IMR-90 (cell line): ENCODE measurements around the gene KRT32. TPM values are rescaled to one million over a fixed set of nuclear protein-coding genes. Genes with fewer than 3 reads are reported as not detected.
A peak's percentile ranks its signal among the peaks of the same experiment; 100 is the strongest.

ENCODE experiments used
- ATAC-seq: fragments of 200-7000 bp; cut with Tn5 transposase; 2 replicates; pipeline ENCODE4 v1.9.1; 2020; ENCODE audit warnings: low read depth, mild to moderate bottlenecking, moderate library complexity
- BruUV-seq: library from RNA; stranded (reverse); fragments of 400-500 nt; replicated peaks from 2 replicates; lab custom pipeline; 2021; lab: Mats Ljungman, UMichigan
- CTCF ChIA-PET: fragments of 300-600 bp; formaldehyde crosslinking; extraction: SDS; loops from one replicate; lab custom pipeline; 2021; ENCODE audit warnings: antibody characterized with exemption; lab: Yijun Ruan, JAX
- POLR2A ChIA-PET: fragments of 300-600 bp; sonication (Branson Sonifier 250); formaldehyde crosslinking; loops from one replicate; lab custom pipeline; 2022; ENCODE audit warnings: antibody characterized with exemption; ENCODE audit not compliant: unreplicated experiment; lab: Charles Lee
- DNase-seq: peaks from one replicate; pipeline ENCODE4 v3.0.0; 2013
- H2AFZ ChIP-seq: replicated peaks from 2 replicates; pipeline ENCODE3; 2013; ENCODE audit warnings: low read length, mild to moderate bottlenecking; ENCODE audit not compliant: poor library complexity
- H2AK5ac ChIP-seq: 2 replicates; pipeline ENCODE4 v1.6.1; 2013; ENCODE audit warnings: low read depth, low read length, inconsistent platforms
- H2AK9ac ChIP-seq: replicated peaks from 2 replicates; pipeline ENCODE3; 2013; ENCODE audit warnings: mild to moderate bottlenecking, low read depth, low read length, moderate library complexity; ENCODE audit not compliant: poor library complexity
- H2BK120ac ChIP-seq: 2 replicates; pipeline ENCODE4 v1.6.1; 2013; ENCODE audit warnings: low read depth, low read length, inconsistent platforms
- H2BK15ac ChIP-seq: 3 replicates; pipeline ENCODE4 v1.6.1; 2013; ENCODE audit warnings: low read depth, low read length, inconsistent platforms
- H2BK20ac ChIP-seq: 2 replicates; pipeline ENCODE4 v1.6.1; 2013; ENCODE audit warnings: low read depth, mild to moderate bottlenecking, inconsistent platforms, low read length, moderate library complexity
- H2BK5ac ChIP-seq: 2 replicates; pipeline ENCODE4 v1.6.1; 2013; ENCODE audit warnings: mild to moderate bottlenecking, low read depth, low read length, inconsistent platforms; ENCODE audit not compliant: poor library complexity, severe bottlenecking
- H3K14ac ChIP-seq: replicated peaks from 2 replicates; pipeline ENCODE4 v1.6.1; 2013; ENCODE audit warnings: low read depth, low read length, inconsistent platforms
- H3K18ac ChIP-seq: 2 replicates; pipeline ENCODE4 v1.6.1; 2013; ENCODE audit warnings: low read depth, low read length, control low read depth
- H3K23ac ChIP-seq: 2 replicates; pipeline ENCODE4 v1.6.1; 2013; ENCODE audit warnings: low read depth, low read length, inconsistent platforms
- H3K27ac ChIP-seq: 2 replicates; pipeline ENCODE4 v1.5.1; 2013; ENCODE audit warnings: mild to moderate bottlenecking, control low read depth, low read length; ENCODE audit not compliant: insufficient read depth
- H3K27me3 ChIP-seq: 2 replicates; pipeline ENCODE4 v1.6.1; 2013; ENCODE audit warnings: low read length; ENCODE audit not compliant: control insufficient read depth, insufficient read depth
- H3K36me3 ChIP-seq: 2 replicates; pipeline ENCODE4 v1.6.1; 2013; ENCODE audit warnings: low read length, mixed read lengths; ENCODE audit not compliant: control insufficient read depth, insufficient read depth
- H3K4ac ChIP-seq: 2 replicates; pipeline ENCODE4 v1.6.1; 2013; ENCODE audit warnings: low read depth, low read length, inconsistent platforms
- H3K4me1 ChIP-seq: 2 replicates; pipeline ENCODE4 v1.6.1; 2013; ENCODE audit warnings: low read length, mixed read lengths; ENCODE audit not compliant: control insufficient read depth, insufficient read depth
- H3K4me2 ChIP-seq: 2 replicates; pipeline ENCODE4 v1.6.1; 2013; ENCODE audit warnings: low read depth, mild to moderate bottlenecking, control low read depth, low read length, moderate library complexity
- H3K4me3 ChIP-seq: 2 replicates; pipeline ENCODE4 v1.5.1; 2013; ENCODE audit warnings: low read depth, mild to moderate bottlenecking, control low read depth, low read length, moderate library complexity; ENCODE audit not compliant: insufficient read depth
- H3K56ac ChIP-seq: 2 replicates; pipeline ENCODE4 v1.6.1; 2013; ENCODE audit warnings: low read length, inconsistent platforms; ENCODE audit not compliant: insufficient read depth; ENCODE audit errors: extremely low read depth
- H3K79me1 ChIP-seq, 2 experiments: 2 replicates each; pipeline ENCODE4 v1.6.1; 2013; ENCODE audit warnings: low read length in 2 of 2, inconsistent platforms in 1 of 2, low read depth in 1 of 2
- H3K9ac ChIP-seq: 2 replicates; pipeline ENCODE4 v1.6.1; 2013; ENCODE audit warnings: low read depth, low read length, control low read depth
- H3K9me1 ChIP-seq: 2 replicates; pipeline ENCODE4 v1.6.1; 2013; ENCODE audit warnings: low read length, inconsistent platforms; ENCODE audit not compliant: insufficient read depth
- H3K9me3 ChIP-seq: 2 replicates; pipeline ENCODE4 v1.6.1; 2013; ENCODE audit warnings: low read length; ENCODE audit not compliant: control insufficient read depth, insufficient read depth
- H4K20me1 ChIP-seq: 2 replicates; pipeline ENCODE4 v1.6.1; 2013; ENCODE audit warnings: low read length, inconsistent platforms; ENCODE audit not compliant: insufficient read depth
- H4K5ac ChIP-seq: 2 replicates; pipeline ENCODE4 v1.6.1; 2013; ENCODE audit warnings: mild to moderate bottlenecking, low read depth, low read length, control low read depth
- H4K8ac ChIP-seq, 2 experiments: 2 replicates each; pipeline ENCODE4 v1.6.1; 2013; ENCODE audit warnings: low read depth in 2 of 2, low read length in 2 of 2, control low read depth in 1 of 2, inconsistent platforms in 1 of 2
- H4K91ac ChIP-seq: 2 replicates; pipeline ENCODE4 v1.6.1; 2013; ENCODE audit warnings: low read depth, low read length, inconsistent platforms; ENCODE audit not compliant: insufficient read depth
- BHLHE40 ChIP-seq: fragments of 150-350 bp; IDR thresholded peaks from 2 replicates; pipeline ENCODE4 v1.6.1; 2016; ENCODE audit warnings: mild to moderate bottlenecking, low read depth, low read length
- FOS ChIP-seq: fragments of 150-350 bp; IDR thresholded peaks from 2 replicates; pipeline ENCODE4 v1.6.1; 2016; ENCODE audit warnings: low read depth, low read length
- WGBS, 2 experiments: methylation state at CpG; one replicate each; pipeline versions ENCODE4 v1.1.5 to v1.1.7; 2013; ENCODE audit warnings: missing lambda C conversion rate in 2 of 2; ENCODE audit not compliant: insufficient read length in 1 of 2; ENCODE audit errors: extremely low coverage in 2 of 2; 5-methylcytosine and 5-hydroxymethylcytosine counted together
- dilution Hi-C: fragments of 300-500 bp; cut with HindIII; formaldehyde crosslinking; loops from one replicate; pipeline ENCODE4 v1.14.3; 2018; ENCODE audit warnings: low sequenced_read_pairs; ENCODE audit not compliant: unreplicated experiment
- in situ Hi-C: fragments of 300-500 bp; cut with MboI; formaldehyde crosslinking; loops from 3 replicates; pipeline ENCODE4 v1.14.3; 2019; ENCODE audit warnings: low sequenced_read_pairs, inconsistent platforms, mixed read lengths
- intact Hi-C: fragments of 100-400 bp; cut with micrococcal nuclease; formaldehyde crosslinking; loops from 2 replicates; pipeline ENCODE4 v1.10.0; 2022
- polyA plus RNA-seq, 3 experiments: library from polyadenylated mRNA; depleted of rRNA; stranded (reverse); fragments of >200 nt; gene quantifications; 2 replicates each; pipeline ENCODE4 v1.2.3, GENCODE V29; 2012; ENCODE audit warnings: low replicate concordance in 1 of 3
- total RNA-seq: library from RNA; depleted of rRNA; stranded (reverse); fragments of >200 nt; gene quantifications from 2 replicates; pipeline ENCODE4 v1.2.3, GENCODE V29; 2012
- TF ChIP-seq, protein P1 (sequence below): fragments of 150-350 bp; IDR thresholded peaks from 2 replicates; pipeline ENCODE4 v1.6.1; 2016; ENCODE audit warnings: low read depth, mild to moderate bottlenecking, low read length, moderate library complexity, borderline replicate concordance

KRT32 gene
- total and polyA plus RNA-seq, 2 of the 4 experiments (the other 2 are of a cell fraction) = 0.09 TPM; not detected in 1

DNA sequence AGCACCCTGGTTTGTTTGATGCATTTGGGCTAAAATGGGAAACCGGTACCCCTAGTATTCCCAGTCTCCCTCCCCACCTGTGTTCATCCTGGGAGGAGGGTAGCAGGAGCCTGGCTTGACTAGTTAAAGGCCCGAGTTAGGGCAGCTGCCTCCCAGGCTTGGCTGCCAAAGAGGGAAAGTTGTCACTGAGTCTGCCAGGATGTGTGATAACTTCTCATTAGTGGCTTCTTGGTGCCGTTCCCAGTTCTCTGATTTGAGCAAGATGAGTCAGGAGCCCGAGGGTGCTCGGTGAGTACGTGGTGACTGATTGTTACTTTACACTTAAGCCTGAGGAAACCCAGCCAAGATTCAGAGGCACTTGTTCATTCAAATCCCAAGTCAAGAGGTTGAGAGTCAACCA, 2.5 kb downstream of the KRT32 start:
- no peak overlapping the region for H2BK20ac ChIP-seq
- peaks cover 10% of the 10 kb centered on the region for H3K9me3 ChIP-seq
- WGBS, 2 experiments = 0% methylated on average over 4 of the region's 6 CpGs; no CpG with 5 or more reads in 1 of the 2 experiments
- DNase-seq (peak; percentile 91), ATAC-seq (peak; percentile 85)
- H2AFZ ChIP-seq = peak overlapping the region; percentile 17
- H3K4me1 ChIP-seq = peaks cover 8% of the 10 kb centered on the region
- H3K27ac ChIP-seq = no peak overlapping the region
- H3K56ac ChIP-seq = no peak overlapping the region
- in situ Hi-C loops = no loop called here
- H2BK5ac ChIP-seq = no peak overlapping the region
- no peak overlapping the region for H2BK120ac ChIP-seq
- H3K27me3 ChIP-seq = peaks cover 25% of the 10 kb centered on the region
- H3K18ac ChIP-seq = no peak overlapping the region
- H4K20me1 ChIP-seq = no peaks in the 10 kb centered on the region; the same call in 1 of the 2 replicates
- no peak overlapping the region for H3K9ac ChIP-seq
- POLR2A ChIA-PET = no interaction called here
- H3K14ac ChIP-seq = 0 out of 2 replicates have a peak overlapping the region, but pooled peaks have one; percentile 39
- H3K4me3 ChIP-seq = no peak overlapping the region
- H3K4me2 ChIP-seq = no peak overlapping the region
- H4K8ac ChIP-seq = 0 out of 4 replicates have a peak overlapping the region, but pooled peaks of 1 of the 2 experiments have one; percentile 19
- no peaks in the 10 kb centered on the region for H3K9me1 ChIP-seq
- intact Hi-C loops = no loop called here
- no peak overlapping the region; the same call in 1 of the 2 replicates for H2AK5ac ChIP-seq
- peak overlapping the region; percentile 85 for H2AK9ac ChIP-seq
- peak overlapping the region; percentile 45; the same call in 1 of the 2 replicates for H3K4ac ChIP-seq
- BruUV-seq = no TSS peak
- CTCF ChIA-PET = no interaction called here
- no peak overlapping the region for H3K23ac ChIP-seq
- peak; percentile 69 for TF ChIP-seq FOS
- peak; percentile 59 for TF ChIP-seq BHLHE40
- TF ChIP-seq, protein P1, sequence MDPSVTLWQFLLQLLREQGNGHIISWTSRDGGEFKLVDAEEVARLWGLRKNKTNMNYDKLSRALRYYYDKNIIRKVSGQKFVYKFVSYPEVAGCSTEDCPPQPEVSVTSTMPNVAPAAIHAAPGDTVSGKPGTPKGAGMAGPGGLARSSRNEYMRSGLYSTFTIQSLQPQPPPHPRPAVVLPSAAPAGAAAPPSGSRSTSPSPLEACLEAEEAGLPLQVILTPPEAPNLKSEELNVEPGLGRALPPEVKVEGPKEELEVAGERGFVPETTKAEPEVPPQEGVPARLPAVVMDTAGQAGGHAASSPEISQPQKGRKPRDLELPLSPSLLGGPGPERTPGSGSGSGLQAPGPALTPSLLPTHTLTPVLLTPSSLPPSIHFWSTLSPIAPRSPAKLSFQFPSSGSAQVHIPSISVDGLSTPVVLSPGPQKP = no peak
- no peaks in the 10 kb centered on the region for H3K36me3 ChIP-seq
- peak overlapping the region; percentile 24; the same call in 1 of the 3 replicates for H2BK15ac ChIP-seq
- no peak overlapping the region for H4K5ac ChIP-seq
- no peaks in the 10 kb centered on the region for H3K79me1 ChIP-seq
- H4K91ac ChIP-seq = no peak overlapping the region
- dilution Hi-C loops = no loop called here
